HG02885 (cell line): ENCODE results near the gene OR5C1.
"Not testable (repeated sequence)": the region's sequence is repeated elsewhere in the genome, so short reads cannot be mapped to it uniquely, and the experiment has no call there.

ENCODE experiments used
- ATAC-seq: cut with Tn5 transposase; IDR thresholded peaks from one replicate; pipeline ENCODE4 v1.9.1; 2021; ENCODE audit warnings: mild to moderate bottlenecking; ENCODE audit not compliant: unreplicated experiment, poor library complexity

Gene OR5C1

DNA sequence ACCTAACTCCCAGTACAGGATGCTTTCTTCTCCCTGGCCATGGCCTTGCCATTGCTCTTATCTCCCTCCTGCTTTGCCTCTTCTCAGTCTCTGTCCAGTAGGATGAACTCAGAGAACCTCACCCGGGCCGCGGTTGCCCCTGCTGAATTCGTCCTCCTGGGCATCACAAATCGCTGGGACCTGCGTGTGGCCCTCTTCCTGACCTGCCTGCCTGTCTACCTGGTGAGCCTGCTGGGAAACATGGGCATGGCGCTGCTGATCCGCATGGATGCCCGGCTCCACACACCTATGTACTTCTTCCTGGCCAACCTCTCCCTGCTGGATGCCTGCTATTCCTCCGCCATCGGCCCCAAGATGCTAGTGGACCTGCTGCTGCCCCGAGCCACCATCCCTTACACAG is at the start of gene OR5C1:
Gene OR5C1, plus strand, starts transcription at position 103 of the 400 bp plus-strand sequence. Its CDS starts 0 bp downstream, at position 103.
- ATAC-seq: no peak

DNA sequence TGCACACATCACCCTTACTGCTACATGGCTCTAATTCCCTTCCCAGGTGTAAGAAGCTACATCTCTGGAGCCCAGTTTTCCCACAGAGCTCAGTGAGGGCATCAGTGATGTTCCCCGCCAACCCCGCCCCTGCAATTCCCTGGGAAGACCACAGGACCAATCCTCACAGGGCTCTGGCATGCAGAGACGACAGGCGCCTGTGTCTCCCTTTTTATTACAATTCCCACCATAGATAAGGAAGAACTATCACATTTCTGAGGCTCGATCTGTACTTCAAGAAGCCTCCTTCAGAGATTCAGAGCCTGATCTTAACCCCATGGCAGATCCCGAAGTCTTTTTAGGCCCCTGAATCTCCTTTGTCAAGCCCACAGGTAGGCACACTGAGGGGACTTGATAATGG is 46.7 kb upstream of the OR5C1 start, which contains the start of gene OR1L6:
Gene OR1L6, plus strand, starts transcription at position 301 of the 400 bp plus-strand sequence. CDS start 7,545 bp downstream, outside the sequence.
- no peak for ATAC-seq

DNA sequence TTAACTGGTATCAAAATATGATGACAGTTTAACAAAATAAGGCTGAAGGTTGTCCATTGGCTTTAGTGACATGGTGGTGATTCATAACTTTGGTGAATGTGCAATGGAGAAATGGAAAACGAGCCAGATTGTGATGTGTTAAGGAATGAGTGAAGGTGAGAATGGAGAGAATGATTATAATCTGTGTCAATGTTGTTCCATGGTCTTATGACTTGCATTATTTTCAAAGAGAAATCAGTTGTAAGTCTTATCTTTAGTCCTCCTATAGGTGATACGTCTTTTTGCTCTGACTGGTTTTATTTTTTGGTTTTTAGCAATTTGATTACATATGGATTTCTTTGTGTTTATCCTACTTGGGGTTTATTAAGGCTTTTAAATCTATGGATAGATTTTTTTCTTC is 33.9 kb upstream of the OR5C1 start:
- ATAC-seq: no peak

DNA sequence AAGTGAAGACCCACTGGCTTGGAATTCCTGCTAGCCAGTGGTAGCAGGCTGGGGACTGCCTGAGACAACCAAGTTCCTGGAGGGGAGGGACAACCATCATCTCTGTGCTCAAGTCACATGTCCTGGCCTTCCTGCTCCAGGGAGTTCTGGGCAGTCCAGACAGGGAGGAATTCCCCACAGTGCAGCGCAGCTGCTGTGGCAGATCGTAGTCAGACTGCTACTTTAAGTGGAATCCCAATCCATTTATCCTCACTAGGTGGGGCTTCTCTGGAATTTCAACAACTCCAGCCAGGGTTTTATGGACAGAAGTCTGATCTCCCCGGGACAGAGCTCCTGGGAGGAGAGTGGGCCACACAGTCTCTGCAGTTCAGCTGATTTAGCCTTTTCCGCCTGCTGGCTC is 20.9 kb upstream of the OR5C1 start:
- ATAC-seq: no peak

DNA sequence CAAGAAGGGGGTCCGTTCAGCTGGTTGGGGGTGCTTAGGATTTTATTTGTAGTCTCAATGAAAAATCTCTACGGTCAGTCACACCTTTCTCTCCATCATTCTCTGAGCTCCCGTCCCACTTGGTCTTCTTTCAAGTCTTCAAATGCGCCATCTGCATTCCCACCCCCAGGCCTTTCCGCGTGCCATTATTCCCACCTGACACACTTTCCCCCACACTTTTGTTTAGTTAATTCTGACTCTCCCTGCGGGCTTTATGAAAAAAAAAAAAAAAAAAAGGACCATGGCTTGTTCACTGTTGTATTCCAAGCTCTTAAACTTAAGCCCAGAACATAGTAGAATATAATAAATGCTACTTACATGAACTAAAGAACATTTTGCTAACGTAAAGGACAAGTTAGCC is 11.7 kb upstream of the OR5C1 start:
- no peak for ATAC-seq

DNA sequence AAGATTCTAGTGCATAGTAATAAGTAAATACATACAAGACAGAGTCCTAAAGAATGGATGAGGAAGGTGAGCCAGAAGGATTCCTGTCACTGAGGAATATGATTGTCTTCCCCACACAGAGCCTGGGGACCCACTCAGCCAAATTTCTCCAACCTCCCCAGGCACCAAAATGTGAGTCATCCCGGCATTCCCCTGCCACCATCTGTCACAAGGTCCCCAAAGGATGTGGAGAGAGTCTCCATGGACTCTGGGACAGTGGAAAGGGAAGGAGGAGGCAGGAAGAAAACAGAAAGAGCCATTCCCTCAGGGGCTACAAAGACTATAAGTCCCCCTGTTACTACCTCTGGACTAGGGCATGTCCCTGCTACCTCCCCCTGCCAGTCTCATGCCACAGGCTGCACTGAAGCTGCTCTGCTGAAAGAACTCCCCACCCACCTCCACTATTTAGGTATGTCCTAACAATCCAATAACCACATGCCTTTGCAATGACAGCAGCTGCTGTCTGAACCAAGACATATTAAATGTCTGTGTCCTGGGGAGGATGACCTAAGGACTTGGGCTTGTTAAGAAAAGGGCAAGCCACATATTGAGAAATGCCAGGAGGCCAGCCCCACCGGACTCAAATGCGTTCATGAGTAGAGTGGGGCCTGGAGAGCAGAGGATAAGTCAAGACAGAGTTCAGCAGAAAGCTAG is 10.7 kb upstream of the OR5C1 start:
- ATAC-seq: no peak

DNA sequence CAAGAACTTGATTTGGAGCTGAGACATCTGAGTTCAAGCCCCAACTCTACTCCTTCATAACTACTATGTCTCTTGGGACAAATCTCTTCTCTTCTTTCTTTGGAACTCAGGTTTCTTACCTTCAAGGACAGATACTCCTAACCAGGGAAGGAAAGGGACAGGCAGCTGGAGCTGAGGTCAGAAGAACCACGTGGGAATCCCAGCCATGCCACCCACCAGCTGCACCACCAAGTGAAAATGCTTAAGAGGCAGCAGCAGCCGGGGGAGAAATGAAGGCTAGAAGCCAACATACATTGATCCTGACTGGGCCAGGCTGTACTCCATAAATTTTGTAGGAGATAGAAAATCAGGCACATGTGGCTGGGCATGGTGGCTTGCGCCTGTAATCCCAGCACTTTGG is 9.6 kb upstream of the OR5C1 start:
- no peak for ATAC-seq

DNA sequence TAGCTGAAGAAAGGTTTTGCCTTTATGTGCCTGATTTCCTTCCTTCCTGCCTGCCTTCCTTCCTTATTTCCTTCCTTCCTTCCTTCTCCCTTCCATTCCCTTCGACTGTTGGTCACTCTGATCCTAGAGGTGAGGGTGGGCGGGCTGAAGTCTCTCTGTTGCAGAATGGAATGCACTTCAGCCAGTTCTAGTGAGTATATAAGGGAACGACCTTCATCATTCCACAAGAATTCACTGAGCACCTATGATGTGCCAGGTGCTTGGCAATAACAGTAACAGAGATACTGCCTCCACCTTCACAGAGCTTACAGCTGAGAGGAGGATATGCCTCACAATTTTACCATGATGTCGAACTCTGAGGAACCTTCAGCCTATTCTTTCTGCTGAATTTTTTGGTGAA is 8.7 kb upstream of the OR5C1 start:
- no peak for ATAC-seq

DNA sequence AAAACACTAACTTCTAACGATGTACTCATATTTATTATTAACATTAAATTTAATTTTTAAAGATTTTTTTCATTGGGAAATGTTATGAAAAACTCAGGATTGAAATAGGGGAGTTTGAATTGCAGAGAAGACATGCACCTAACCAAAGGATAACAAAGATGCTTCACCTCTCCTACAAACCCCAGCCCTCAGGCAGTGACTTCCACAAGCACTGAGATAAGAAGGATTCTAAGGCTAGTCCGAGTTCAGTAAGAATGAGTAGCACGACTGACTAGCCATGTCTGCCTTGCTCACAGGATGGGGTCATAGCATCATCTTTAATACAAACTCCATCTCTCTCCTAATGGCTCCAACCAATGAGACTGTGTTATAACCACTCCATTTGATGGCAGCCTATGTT is 7.1 kb upstream of the OR5C1 start:
- ATAC-seq: no peak

DNA sequence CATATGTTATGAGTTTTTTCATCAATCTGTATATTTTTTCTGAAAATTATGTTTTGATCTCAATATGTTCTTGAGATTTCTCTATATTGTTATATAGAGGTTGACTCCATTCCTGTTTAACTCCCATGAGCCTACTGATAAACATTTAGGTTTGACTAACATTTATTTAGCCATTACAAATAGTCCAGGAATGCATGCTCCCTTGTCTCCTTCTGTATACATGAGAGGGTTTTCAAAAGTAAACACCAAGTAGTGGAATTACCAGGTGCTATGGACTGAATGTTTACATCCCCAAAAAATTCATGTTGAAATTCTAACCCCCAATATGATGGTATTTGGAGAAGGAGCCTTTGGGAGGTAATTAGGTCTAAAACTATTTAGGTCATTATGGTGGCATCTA is 3.5 kb upstream of the OR5C1 start:
- ATAC-seq: no peak

DNA sequence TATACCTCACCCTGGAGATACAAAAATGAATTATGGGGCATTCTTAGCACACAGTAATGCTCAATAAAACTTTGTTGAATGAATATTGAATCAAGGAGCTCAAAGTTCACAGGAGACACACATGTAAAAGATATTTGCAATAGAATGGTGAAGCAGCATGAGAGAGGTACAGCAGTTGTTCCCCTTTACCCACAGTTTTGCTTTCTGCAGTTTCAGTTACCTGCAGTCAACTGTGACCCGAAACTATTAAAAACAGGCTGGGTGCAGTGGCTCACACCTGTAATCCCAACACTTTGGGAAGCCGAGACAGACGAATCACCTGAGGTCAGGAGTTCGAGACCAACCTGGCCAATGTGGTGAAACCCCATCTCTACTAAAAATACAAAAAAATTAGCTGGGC is 2.4 kb upstream of the OR5C1 start:
- ATAC-seq: no peak

DNA sequence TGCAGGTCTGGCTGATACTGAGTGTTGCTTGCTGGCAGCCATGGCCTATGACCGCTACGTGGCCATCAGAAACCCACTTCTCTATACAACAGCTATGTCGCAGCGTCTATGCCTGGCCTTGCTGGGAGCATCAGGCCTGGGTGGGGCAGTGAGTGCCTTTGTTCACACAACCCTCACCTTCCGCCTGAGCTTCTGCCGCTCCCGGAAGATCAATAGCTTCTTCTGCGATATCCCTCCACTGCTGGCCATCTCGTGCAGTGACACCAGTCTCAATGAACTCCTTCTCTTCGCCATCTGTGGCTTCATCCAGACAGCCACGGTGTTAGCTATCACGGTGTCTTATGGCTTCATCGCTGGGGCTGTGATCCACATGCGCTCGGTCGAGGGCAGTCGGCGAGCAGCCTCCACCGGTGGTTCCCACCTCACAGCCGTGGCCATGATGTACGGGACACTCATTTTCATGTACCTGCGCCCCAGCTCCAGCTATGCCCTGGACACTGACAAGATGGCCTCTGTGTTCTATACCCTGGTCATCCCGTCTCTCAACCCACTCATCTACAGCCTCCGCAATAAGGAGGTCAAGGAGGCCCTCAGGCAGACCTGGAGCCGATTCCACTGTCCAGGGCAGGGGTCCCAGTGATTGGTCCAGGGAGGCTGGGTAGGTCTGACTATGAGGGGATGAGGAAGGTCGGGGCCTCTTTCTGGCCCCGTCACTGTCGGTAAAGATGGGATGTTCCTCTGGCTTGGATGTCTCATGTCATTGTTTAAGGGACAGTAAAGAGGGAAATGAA is 718 bp downstream of the OR5C1 start:
- ATAC-seq: no peak

DNA sequence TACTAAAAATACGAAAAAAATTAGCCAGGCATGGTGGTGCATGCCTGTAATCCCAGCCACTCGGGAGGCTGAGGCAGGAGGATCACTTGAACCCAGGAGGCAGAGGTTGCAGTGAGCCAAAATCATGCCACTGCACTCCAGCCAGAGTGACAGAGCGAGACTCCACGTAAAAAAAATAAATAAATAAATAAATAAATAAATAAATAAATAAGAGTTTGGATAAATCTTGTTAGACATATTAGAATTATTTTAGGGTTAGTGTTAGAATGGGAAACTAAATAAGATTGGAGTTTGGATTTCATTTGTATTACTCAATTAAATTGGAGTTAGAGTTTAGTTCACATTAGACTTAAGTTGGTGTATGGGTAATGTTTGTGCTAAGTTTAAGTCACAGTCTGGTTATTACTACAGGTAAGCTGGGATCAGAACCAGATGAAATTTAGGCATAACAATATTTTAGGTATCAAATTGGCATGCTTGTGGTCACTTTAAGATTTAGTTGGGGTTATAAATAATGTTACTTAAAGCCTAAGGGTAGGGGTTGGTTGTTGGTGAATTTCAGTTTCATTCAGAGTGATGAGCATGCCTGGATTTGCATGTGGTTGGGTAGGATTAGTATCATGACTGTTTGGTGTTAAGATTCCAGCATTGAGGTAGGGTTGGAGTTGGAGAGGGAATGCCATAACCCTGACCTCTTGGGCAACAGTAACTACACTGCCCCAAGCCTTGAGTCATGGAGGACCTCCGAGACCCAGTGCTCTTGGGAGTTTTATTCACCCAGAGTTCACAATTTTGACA is 3.3 kb downstream of the OR5C1 start:
- ATAC-seq: no peak

DNA sequence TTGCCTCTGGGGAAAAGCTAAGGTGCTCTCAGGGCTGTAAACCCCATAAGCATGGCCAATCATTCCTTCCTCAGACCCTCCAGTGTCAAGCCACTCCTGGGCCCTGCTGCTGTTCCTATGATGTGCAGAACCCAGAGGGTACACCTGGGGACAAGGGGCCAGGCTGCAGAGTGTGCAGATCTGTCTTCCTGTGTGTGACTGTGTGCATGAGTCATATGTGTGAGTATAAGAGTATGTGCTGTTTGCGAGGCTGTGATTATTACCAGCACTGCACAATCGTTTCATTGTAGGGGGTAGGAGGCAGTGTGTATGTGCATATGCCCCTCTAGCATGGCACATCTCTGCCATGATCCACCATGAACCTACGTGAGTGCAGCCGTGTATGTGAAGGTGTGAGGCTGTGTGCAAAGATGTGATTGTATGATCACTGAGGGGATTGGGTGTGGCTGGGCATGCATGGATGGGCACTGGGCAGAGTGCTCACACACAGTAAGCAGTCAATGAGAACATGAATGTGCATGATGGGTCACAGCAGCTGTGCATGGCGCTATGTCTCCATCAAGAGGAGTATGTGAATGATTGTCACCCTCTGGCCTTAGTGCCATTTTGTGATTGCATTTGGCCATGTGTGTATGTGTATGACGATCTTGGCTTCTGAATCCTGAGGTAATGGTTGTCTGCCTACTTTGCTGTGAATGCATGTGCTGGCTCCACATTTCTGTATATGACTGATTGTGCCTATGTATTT is 8.8 kb downstream of the OR5C1 start:
- no peak for ATAC-seq

DNA sequence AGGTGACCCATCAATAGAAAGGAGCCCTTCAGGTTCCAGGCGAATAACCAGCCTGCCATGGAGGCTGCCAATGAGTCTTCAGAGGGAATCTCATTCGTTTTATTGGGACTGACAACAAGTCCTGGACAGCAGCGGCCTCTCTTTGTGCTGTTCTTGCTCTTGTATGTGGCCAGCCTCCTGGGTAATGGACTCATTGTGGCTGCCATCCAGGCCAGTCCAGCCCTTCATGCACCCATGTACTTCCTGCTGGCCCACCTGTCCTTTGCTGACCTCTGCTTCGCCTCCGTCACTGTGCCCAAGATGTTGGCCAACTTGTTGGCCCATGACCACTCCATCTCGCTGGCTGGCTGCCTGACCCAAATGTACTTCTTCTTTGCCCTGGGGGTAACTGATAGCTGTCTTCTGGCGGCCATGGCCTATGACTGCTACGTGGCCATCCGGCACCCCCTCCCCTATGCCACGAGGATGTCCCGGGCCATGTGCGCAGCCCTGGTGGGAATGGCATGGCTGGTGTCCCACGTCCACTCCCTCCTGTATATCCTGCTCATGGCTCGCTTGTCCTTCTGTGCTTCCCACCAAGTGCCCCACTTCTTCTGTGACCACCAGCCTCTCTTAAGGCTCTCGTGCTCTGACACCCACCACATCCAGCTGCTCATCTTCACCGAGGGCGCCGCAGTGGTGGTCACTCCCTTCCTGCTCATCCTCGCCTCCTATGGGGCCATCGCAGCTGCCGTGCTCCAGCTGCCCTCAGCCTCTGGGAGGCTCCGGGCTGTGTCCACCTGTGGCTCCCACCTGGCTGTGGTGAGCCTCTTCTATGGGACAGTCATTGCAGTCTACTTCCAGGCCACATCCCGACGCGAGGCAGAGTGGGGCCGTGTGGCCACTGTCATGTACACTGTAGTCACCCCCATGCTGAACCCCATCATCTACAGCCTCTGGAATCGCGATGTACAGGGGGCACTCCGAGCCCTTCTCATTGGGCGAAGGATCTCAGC is 11.6 kb downstream of the OR5C1 start, which contains the start of gene OR1K1:
Gene OR1K1, plus strand, starts transcription at position 58 of the 995 bp plus-strand sequence. Its CDS starts 0 bp downstream, at position 58.
- no peak for ATAC-seq

DNA sequence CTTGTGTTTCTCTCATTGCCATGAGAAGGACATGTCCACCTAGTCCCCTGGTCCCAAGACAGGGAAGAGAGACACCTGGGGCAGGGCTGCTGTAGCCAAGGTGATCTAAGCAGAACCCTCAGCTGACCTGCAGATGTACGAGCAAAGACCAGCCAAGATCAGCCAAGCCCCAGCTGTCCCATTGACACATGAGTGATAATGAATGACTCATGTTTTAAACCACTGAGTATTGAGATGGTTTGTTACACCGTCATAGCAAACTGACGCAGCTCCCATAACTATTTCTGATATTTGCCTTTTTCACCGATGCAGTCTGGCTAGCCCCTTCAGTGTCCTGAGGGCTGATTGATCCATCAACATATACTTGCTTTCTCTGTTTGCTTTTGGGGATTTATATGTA is 17.9 kb downstream of the OR5C1 start:
- ATAC-seq: no peak

DNA sequence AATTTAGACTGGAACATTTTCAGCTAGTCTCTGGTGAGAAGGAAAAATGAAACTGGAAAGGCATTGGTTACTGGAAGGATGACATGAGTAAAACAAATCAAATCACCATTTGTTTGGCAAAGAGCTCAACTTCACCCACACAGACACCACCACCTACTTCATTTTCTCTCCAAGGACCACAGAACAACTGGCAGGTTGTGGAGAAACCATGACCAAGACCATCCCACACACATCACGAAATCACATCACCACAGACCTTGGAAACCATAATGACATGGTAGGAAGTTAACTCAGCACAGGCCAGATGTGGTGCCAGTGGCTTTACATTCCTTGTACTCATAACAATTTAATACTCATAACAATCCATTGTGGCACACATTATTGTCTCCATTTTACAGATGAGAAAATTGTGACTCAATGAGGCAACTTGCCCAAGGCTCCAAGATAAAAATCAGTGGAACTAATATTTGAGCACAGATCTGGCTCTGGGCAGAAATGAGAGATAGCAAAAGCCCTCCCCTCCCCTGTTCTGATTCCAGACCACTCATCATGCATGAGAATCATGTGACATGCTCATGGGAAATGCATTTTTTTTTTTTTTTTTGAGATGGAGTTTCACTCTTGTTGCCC is 18.7 kb downstream of the OR5C1 start:
- ATAC-seq: no peak

DNA sequence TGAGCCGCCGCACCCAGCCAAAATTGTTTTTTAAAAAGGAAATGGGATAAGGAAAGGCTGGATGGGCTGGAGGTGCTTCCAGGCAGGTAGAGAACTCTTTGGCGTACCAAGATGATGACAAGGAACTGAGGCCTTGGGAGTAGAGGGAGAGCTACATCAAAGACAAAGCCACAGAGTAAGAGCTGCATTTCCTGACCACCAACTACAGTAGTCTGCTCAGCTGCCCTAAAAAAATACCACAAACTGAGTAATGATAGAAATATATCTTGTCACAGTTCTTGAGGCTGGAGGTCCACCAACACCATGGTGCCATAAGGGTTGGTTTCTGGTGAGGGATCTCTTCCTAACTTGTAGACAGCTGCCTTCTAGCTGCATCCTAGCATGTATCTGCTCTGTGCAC is 19.4 kb downstream of the OR5C1 start:
- ATAC-seq: no peak

DNA sequence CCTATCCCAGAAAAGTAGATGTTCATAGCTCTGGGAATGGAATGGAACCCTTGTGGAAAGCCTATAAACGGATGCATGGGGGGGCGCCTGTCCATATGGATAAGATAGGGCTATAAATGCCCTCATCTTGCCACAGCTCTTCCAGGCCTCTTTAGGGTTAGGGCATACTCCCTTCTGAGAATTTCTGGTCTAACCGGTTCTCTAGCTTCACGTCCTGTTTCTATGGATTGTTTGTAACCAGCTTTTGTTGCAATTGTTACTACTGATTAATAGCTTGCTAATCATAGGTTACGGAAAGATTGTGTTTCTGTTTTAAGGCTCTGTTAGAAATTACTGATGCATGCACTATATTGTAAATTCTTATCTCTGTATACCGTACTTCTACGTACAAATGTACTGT is 20.5 kb downstream of the OR5C1 start:
- ATAC-seq: not testable (repeated sequence)
